Measurements from ENCODE around the gene OSMR.

OSMR gene

GRCh38 chr5:38926121-38926520 lies 80.3 kb downstream of the OSMR start:
- DNase-seq (ENCODE audit: low read depth) = no peak

DNA sequence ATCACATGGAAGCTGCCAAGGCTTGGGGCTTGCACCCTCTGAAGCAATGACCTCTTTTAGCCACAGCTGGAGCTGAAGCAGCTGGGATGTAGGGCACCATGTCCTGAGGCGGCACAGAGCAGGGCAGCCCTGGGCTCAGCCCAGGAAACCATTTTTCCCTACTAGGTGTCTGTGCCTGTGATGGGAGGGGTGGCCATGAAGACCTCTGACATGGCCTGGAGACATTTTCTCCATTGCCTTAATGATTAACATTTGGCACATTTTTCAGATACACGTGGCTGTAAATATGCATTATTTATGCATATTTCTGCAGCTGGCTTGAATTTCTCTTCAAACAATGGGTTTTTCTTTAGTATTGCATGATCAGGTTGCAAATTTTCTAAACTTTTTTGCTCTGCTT lies 81.7 kb downstream of the OSMR start:
- DNase-seq (ENCODE audit: low read depth) = no peak

DNA sequence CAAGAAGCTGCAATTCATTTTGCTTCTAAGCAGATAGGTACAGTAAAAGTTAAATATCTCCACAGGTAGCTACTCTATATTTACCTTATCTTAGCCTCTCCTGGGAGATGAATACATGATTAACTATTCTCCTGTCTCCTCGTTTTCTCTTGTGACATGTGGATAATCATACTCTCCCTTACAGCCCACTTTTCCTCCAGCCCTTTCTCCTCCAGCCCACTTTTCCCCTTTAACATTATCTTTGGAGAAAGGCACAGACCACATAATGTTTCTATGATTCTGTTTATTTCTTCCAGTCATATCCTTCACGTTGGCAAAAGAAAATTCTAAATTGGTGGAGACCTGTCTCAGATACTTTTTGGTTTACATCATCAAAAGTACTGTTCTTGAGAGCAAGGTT lies 84.0 kb downstream of the OSMR start:
- no peak for DNase-seq (ENCODE audit: low read depth)

DNA sequence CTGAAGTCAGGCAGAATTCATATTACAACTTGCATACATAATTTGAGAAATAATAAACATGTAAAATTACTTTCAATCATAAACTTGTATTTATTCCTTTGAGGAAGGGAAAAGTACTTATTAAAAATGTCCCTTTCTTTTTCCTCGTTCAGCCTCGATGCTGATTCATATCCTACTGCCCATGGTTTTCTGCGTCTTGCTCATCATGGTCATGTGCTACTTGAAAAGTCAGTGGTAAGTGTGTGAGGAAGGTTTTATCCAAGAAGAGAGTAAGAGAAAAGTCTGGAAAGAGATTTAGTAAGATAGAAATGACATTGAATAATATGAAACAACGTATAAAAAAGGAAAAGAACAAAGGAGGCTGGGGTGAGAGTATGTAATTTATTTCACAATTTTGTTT lies 85.9 kb downstream of the OSMR start:
- DNase-seq (ENCODE audit: low read depth) = no peak

GRCh38 chr5:38932854-38933408 lies 87.1 kb downstream of the OSMR start:
- DNase-seq (ENCODE audit: low read depth) = no peak

DNA sequence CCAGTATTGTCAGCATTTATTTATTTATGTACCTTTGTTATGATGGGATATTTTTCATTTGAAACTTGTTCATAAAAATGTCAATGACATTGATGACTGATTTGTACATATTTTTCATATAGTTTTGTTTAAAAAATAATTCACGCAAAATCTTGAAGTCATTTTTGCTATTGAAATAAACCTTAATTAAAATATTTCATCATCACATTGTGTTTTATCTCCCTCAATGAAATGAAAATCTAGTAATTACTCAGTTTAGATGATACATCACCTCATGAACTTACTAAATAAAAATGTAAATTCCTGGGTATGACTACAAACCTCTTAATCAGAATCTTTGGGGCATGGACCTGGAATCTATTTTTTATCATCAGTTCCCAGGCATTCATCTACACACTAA lies 89.6 kb downstream of the OSMR start:
- DNase-seq (ENCODE audit: low read depth) = no peak

GRCh38 chr5:38936269-38936668 lies 90.5 kb downstream of the OSMR start:
- DNase-seq (ENCODE audit: low read depth) = no peak

- no peak for DNase-seq (ENCODE audit: low read depth)
Measured at GRCh38 chr5:38938424-38938823, 92.6 kb downstream of the OSMR start.

- no peak for DNase-seq (ENCODE audit: low read depth)
Measured at GRCh38 chr5:38938973-38939372, 93.2 kb downstream of the OSMR start.

DNA sequence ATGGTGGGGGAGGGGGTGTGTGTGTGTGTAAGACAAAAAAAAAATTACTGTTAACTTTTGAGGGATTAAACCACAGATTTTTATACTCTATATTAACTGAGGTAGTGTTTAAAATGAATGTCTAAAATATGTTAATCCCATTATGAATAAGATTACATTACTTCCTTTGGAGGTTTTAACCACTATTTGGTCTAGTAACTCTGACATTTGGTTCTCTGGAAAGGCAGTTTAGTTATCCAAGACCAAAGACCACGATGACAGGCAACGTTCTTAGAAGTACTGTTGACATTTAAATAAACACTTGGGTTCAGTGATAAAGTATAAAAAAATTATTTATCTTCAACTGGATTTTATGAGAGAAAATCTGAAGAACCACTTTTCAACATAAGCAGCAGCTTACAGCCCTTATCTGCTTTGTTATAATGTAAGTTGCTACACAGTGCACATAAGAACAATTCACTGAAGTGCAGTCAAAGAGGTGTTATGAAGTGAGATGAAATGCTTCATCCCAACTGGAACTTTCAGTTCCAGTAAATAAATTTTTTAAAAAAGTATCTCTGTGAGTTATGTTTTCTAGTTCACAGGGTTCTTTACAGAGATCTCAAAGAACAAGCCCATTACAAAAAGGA lies 94.5 kb downstream of the OSMR start:
- no peak for DNase-seq (ENCODE audit: low read depth)

GRCh38 chr5:38941912-38942311 lies 96.1 kb downstream of the OSMR start:
- DNase-seq (ENCODE audit: low read depth) = no peak

- DNase-seq (ENCODE audit: low read depth) = no peak
Measured at GRCh38 chr5:38944282-38944681, 98.5 kb downstream of the OSMR start.

DNA sequence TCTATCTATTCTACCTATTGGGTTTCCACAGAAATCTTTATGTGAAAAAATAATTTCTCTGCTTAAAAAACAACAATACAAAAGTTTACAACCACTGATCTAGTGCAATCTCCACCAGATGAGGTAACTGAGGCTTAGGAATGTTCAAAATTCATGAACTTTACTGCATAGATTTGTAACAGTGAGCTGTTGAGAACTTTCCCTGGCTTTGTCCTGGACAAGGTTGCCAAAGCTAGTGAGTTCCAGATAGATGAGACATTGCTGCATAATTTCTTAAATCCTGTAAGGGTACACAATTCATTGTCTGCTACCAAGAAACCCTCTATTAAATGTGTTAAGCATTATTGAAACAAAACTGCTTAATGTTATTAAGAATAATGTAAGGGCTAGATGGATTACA lies 102.7 kb downstream of the OSMR start:
- peak; percentile 38 for DNase-seq (ENCODE audit: low read depth)

DNA sequence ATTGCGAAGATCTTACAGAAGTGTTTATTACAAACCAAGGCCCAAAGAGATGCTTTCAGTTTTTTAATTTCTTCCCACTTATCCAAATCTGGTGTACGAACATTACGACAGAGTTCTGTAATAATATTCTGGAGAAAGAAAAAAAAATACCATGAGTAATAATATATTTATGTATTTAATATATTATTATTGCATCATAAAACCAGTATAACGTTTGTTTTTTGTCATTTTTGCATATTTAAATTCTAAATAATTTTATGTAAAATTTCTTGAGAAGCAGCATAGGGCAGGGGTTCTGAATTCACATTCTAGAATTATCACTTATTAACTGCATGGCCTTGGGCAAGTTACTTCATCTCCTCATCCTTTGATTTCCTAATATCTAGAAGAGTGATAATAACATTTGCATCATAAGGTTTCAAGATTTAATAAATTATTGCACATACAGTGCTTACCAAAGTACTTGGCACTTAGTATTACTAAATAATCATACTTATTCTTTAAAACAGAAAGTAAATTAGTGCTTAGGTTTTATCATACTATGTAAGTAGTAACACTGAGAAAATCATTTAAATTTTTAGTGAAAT lies 107.7 kb downstream of the OSMR start:
- no peak for DNase-seq (ENCODE audit: low read depth)

GRCh38 chr5:38961691-38962090 lies 115.9 kb downstream of the OSMR start:
- DNase-seq (ENCODE audit: low read depth) = no peak

GRCh38 chr5:38968665-38969064 lies 122.9 kb downstream of the OSMR start:
- DNase-seq (ENCODE audit: low read depth) = no peak

DNA sequence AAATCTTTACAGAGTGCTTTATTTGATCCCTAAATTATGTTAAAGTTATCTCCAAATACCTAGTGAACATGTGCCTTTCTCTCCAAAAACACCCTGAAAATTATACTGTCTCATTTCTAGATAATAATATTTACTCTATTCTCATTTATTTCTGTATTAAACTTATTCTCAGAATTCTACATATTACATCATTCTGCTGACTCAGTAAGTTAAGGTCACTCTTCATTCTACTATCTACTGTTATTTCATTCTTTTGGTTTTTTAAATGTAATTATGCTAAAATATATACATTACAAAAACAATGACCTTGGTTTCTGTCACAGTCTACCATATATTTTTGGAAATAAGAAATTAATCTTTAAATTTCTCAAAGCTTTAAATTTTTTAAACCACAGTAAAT lies 132.2 kb downstream of the OSMR start:
- no peak for DNase-seq (ENCODE audit: low read depth)

DNA sequence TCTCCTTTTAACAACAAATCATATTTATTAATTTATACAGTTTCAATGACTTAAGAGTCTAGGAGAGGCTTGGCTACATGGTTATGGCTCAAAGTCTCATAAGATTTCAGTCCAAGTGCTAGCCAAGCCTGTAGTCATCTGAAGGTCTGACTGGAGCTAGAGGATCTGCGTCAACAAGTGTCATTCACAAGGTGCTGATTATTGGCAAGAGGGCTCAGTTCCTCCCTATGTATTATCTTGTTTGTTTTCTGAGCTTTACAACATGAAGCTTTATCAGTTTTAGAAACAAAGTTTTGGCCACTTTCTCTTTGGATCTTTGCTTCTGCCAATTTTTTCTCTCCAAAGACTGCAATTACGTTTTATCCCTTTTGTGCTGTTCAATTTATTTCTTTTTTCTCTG lies 133.7 kb downstream of the OSMR start:
- DNase-seq (ENCODE audit: low read depth) = no peak
